Measurements from ENCODE around the gene APBA3.

- TF ChIP-seq ZBTB7A (tag by site-specific recombination; IDR thresholded peaks at IDR 0.05; ENCODE audit: low read depth) (no peak), CTCF (tag by site-specific recombination; IDR thresholded peaks at IDR 0.05) (no peak), ZBTB8A (tag by site-specific recombination; IDR thresholded peaks at IDR 0.05) (no peak), ZEB2 (tag by site-specific recombination; IDR thresholded peaks at IDR 0.05) (no peak), TCF7L2 (IDR thresholded peaks at IDR 0.05; ENCODE audit: borderline replicate concordance, low read depth, low read length) (no peak), ZBTB20 (tag by site-specific recombination; IDR thresholded peaks at IDR 0.05) (no peak), ZBTB26 (tag by site-specific recombination; optimal IDR thresholded peaks at IDR 0.05) (no peak), ATF2 (tag by site-specific recombination; IDR thresholded peaks at IDR 0.05; ENCODE audit: low read depth) (no peak), KLF17 (tag by site-specific recombination; IDR thresholded peaks at IDR 0.05) (no peak), ZNF658 (tag by site-specific recombination; IDR thresholded peaks at IDR 0.05) (no peak), YY1 (tag by site-specific recombination; IDR thresholded peaks at IDR 0.05) (no peak), ZFP3 (tag by site-specific recombination; IDR thresholded peaks at IDR 0.05; ENCODE audit: low read depth) (no peak), ZNF366 (tag by site-specific recombination; conservative IDR thresholded peaks at IDR 0.05) (no peak)
Measured at GRCh38 chr19:3803986-3804385, 42.5 kb upstream of the APBA3 start.

All from HEK293 (cell line).